GM19397 (cell line): ENCODE data around the gene GON4L.
"Not testable (repeated sequence)": the region's sequence is repeated elsewhere in the genome, so short reads cannot be mapped to it uniquely, and the experiment has no call there.

Experiments
- ATAC-seq: cut with Tn5 transposase; IDR thresholded peaks from one replicate; pipeline ENCODE4 v1.9.1; 2021; ENCODE audit warnings: mild to moderate bottlenecking, moderate library complexity; ENCODE audit not compliant: unreplicated experiment

GON4L gene

GRCh38 chr1:155701675-155702074, 155.3 kb downstream of the GON4L start:
- not testable (repeated sequence) for ATAC-seq
